ENCODE results near the gene ANGPTL2.

Gene ANGPTL2

GRCh38 chr9:127039492-127039891, 82.9 kb downstream of the ANGPTL2 start:
- TF ChIP-seq CTCF (IDR thresholded peaks at IDR 0.05; ENCODE audit: extremely low read depth, missing control alignments) = no peak
- DNase-seq (ENCODE audit: low spot score) = no peak

GRCh38 chr9:127038531-127038930, 83.9 kb downstream of the ANGPTL2 start:
- no peak for TF ChIP-seq CTCF (IDR thresholded peaks at IDR 0.05; ENCODE audit: extremely low read depth, missing control alignments)
- DNase-seq (ENCODE audit: low spot score) = no peak
